ENCODE results near the gene NXN.

GRCh38 chr17:953767-954166 lies 25.8 kb downstream of the NXN start:
- TF ChIP-seq CTCF (IDR thresholded peaks at IDR 0.05; ENCODE audit: insufficient read depth, low read length) (no peak), POLR2AphosphoS5 (IDR thresholded peaks at IDR 0.05; ENCODE audit: low read depth) (no peak), GABPA (IDR thresholded peaks at IDR 0.05; ENCODE audit: low read depth) (no peak), REST (IDR thresholded peaks at IDR 0.05; ENCODE audit: insufficient replicate concordance, low read depth) (no peak), SPI1 (IDR thresholded peaks at IDR 0.05; ENCODE audit: borderline replicate concordance, low read depth) (no peak)

Measured in HL-60 (cell line).